ENCODE measurements around the gene STAB1. TPM values are rescaled to one million over a fixed set of nuclear protein-coding genes. Genes with fewer than 3 reads are reported as not detected.

STAB1 gene
- total and polyA plus RNA-seq, 2 of the 13 experiments (the other 11 are each of a cell fraction or from before 2014, with no cell fraction given): 0.09 to 0.34 TPM

GRCh38 chr3:52532838-52533622, 37.9 kb downstream of the STAB1 start (continued):
- TF ChIP-seq ARID4A (CRISPR knock-in tag; IDR thresholded peaks at IDR 0.05; ENCODE audit: borderline replicate concordance) (peak; percentile 51; the same call in 1 of the 2 replicates), GTF2F1 (IDR thresholded peaks at IDR 0.05; ENCODE audit: low read length) (no peak), ZNF484 (CRISPR knock-in tag; IDR thresholded peaks at IDR 0.05; ENCODE audit: borderline replicate concordance, low read depth) (no peak), ZNF260 (CRISPR knock-in tag; IDR thresholded peaks at IDR 0.05; ENCODE audit: borderline replicate concordance, low read depth) (no peak), GABPB1 (CRISPR knock-in tag; IDR thresholded peaks at IDR 0.05) (peak; percentile 65), ZNF577 (CRISPR knock-in tag; IDR thresholded peaks at IDR 0.05; ENCODE audit: borderline replicate concordance, low read depth) (0 out of 2 replicates have a peak, but pooled peaks have one; percentile 49), ZNF263 (CRISPR knock-in tag; IDR thresholded peaks at IDR 0.05) (peak; percentile 14; the same call in 1 of the 2 replicates), ZNF766 (CRISPR knock-in tag; IDR thresholded peaks at IDR 0.05; ENCODE audit: borderline replicate concordance) (no peak), ARID2 (CRISPR knock-in tag; IDR thresholded peaks at IDR 0.05; ENCODE audit: borderline replicate concordance) (0 out of 2 replicates have a peak, but pooled peaks have one; percentile 39), SAP130 (CRISPR knock-in tag; IDR thresholded peaks at IDR 0.05; ENCODE audit: low read depth) (peak; percentile 25; the same call in 1 of the 2 replicates), FOXK1 (CRISPR knock-in tag; IDR thresholded peaks at IDR 0.05; ENCODE audit: borderline replicate concordance, low read depth) (0 out of 2 replicates have a peak, but pooled peaks have one; percentile 27), NRL (CRISPR knock-in tag; IDR thresholded peaks at IDR 0.05; ENCODE audit: borderline replicate concordance) (0 out of 2 replicates have a peak, but pooled peaks have one; percentile 16), KLF13 (CRISPR knock-in tag; IDR thresholded peaks at IDR 0.05) (no peak), ZNF34 (CRISPR knock-in tag; IDR thresholded peaks at IDR 0.05; ENCODE audit: borderline replicate concordance) (no peak), PPARG (CRISPR knock-in tag; conservative IDR thresholded peaks at IDR 0.05) (no peak), ISL2 (CRISPR knock-in tag; IDR thresholded peaks at IDR 0.05) (no peak), DNMT1 (CRISPR knock-in tag; IDR thresholded peaks at IDR 0.05) (no peak)
- TF ChIP-seq, protein P1, sequence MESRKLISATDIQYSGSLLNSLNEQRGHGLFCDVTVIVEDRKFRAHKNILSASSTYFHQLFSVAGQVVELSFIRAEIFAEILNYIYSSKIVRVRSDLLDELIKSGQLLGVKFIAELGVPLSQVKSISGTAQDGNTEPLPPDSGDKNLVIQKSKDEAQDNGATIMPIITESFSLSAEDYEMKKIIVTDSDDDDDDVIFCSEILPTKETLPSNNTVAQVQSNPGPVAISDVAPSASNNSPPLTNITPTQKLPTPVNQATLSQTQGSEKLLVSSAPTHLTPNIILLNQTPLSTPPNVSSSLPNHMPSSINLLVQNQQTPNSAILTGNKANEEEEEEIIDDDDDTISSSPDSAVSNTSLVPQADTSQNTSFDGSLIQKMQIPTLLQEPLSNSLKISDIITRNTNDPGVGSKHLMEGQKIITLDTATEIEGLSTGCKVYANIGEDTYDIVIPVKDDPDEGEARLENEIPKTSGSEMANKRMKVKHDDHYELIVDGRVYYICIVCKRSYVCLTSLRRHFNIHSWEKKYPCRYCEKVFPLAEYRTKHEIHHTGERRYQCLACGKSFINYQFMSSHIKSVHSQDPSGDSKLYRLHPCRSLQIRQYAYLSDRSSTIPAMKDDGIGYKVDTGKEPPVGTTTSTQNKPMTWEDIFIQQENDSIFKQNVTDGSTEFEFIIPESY (CRISPR knock-in tag; IDR thresholded peaks at IDR 0.05): no peak
- TF ChIP-seq, protein P2, sequence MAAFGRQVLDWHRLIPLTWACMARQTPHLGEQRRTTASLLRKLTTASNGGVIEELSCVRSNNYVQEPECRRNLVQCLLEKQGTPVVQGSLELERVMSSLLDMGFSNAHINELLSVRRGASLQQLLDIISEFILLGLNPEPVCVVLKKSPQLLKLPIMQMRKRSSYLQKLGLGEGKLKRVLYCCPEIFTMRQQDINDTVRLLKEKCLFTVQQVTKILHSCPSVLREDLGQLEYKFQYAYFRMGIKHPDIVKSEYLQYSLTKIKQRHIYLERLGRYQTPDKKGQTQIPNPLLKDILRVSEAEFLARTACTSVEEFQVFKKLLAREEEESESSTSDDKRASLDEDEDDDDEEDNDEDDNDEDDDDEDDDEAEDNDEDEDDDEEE (CRISPR knock-in tag; IDR thresholded peaks at IDR 0.05): no peak

Measured in HepG2 (cell line).